Measurements from ENCODE around the gene MYT1. TPM values are rescaled to one million over a fixed set of nuclear protein-coding genes. Genes with fewer than 3 reads are reported as not detected.
A peak's percentile ranks its signal among the peaks of the same experiment; 100 is the strongest.

MYT1 gene
- total and polyA plus RNA-seq, 2 of the 8 experiments (the other 6 are each of a cell fraction or from before 2014, with no cell fraction given): 0.63 to 2.0 TPM

GRCh38 chr20:64165866-64166600, 1.8 kb downstream of the MYT1 start:
- no peak overlapping the region for H2BK12ac ChIP-seq (ENCODE audit: low read depth, low read length)
- no peak overlapping the region for H3K4me2 ChIP-seq (ENCODE audit: insufficient read depth in 1 of 2, low read depth in 2 of 2, low read length in 2 of 2)
- no peaks in the 10 kb centered on the region for H3K23me2 ChIP-seq (ENCODE audit: low read depth, low read length)
- no peaks in the 10 kb centered on the region for H3K36me3 ChIP-seq (ENCODE audit: control insufficient read depth in 2 of 4, insufficient read depth in 4 of 4, low read length in 3 of 4)
- H4K8ac ChIP-seq (ENCODE audit: extremely low read depth, insufficient read depth, low read length): no peak overlapping the region
- POLR2A ChIA-PET (ENCODE audit: partially characterized antibody): no interaction called here
- no peak overlapping the region for H2BK5ac ChIP-seq (ENCODE audit: low read depth, low read length)
- no peak overlapping the region for H4K91ac ChIP-seq (replicated peaks; ENCODE audit: insufficient read length, low read length)
- no peak for DNase-seq (ENCODE audit: low read depth in 1 of 2, low spot score in 2 of 2)
- no peak overlapping the region for H2BK120ac ChIP-seq (replicated peaks; ENCODE audit: low read depth, low read length)
- no peak overlapping the region for H3K9ac ChIP-seq (replicated peaks in 1 of 4; ENCODE audit: extremely low read depth in 1 of 4, low read depth in 3 of 4, low read length in 3 of 4)
- H4K20me1 ChIP-seq (replicated peaks in 1 of 2; ENCODE audit: control insufficient read depth in 1 of 2, insufficient read depth in 2 of 2, low read length in 2 of 2): peaks cover 0 to under 1% of the 10 kb centered on the region in 2 experiments
- no peak overlapping the region for H3K18ac ChIP-seq (ENCODE audit: extremely low read depth, low read length)
- no peak overlapping the region for H2BK20ac ChIP-seq (ENCODE audit: low read length)
- no peaks in the 10 kb centered on the region for H3K79me2 ChIP-seq (ENCODE audit: control insufficient read depth in 1 of 2, insufficient read depth in 2 of 2, low read length in 2 of 2)
- no peak for FAIRE-seq
- H2AFZ ChIP-seq (ENCODE audit: low read length): no peak overlapping the region
- H3K4ac ChIP-seq (replicated peaks; ENCODE audit: insufficient read length, low read depth, low read length): no peak overlapping the region
- no peak overlapping the region for H2AK5ac ChIP-seq (ENCODE audit: low read depth, low read length)
- no peak overlapping the region for H3K14ac ChIP-seq (ENCODE audit: insufficient read length)
- H4K5ac ChIP-seq (ENCODE audit: insufficient read length, low read depth, low read length): no peak overlapping the region
- H3K27me3 ChIP-seq (replicated peaks in 1 of 4; ENCODE audit: control insufficient read depth in 3 of 4, extremely low read depth in 1 of 4, insufficient read depth in 3 of 4, low read length in 3 of 4): peaks cover 4 to 7% (median 5%) of the 10 kb centered on the region in 4 experiments; a peak in 6 of 7 replicates
- no peak overlapping the region for H3K4me3 ChIP-seq (ENCODE audit: extremely low read depth in 1 of 4, insufficient read depth in 2 of 4, low read depth in 3 of 4, low read length in 4 of 4)
- H3K56ac ChIP-seq (replicated peaks; ENCODE audit: insufficient read length, low read depth, low read length): no peak overlapping the region
- CTCF ChIA-PET (ENCODE audit: partially characterized antibody): interaction anchor here (0.8 to 0.9 kb wide), 2 partner anchors 12 to 22 kb away, joined by 3 to 4 read pairs; no protein-coding TSS in a partner anchor
- WGBS, 2 experiments (ENCODE audit: extremely low coverage in 1 of 2, insufficient coverage in 1 of 2, insufficient read length in 1 of 2, insufficient replicate concordance in 2 of 2, low coverage in 1 of 2, low lambda C conversion rate in 2 of 2, missing lambda C conversion rate in 1 of 2): 81% methylated on average over 14 of the region's 14 CpGs; no CpG with 5 or more reads in 1 of the 2 experiments
- no peaks in the 10 kb centered on the region for H3K9me3 ChIP-seq (ENCODE audit: insufficient read depth in 2 of 2, low read depth in 1 of 2, low read length in 1 of 2)
- no peak overlapping the region for H3K27ac ChIP-seq (ENCODE audit: low read depth, low read length)
- H3K79me1 ChIP-seq (ENCODE audit: low read depth, low read length): no peaks in the 10 kb centered on the region
- no peak overlapping the region for H3K23ac ChIP-seq (ENCODE audit: insufficient read length)
- H2BK15ac ChIP-seq (ENCODE audit: low read length): peak overlapping the region; percentile 46; the same call in 1 of the 2 replicates
- H3K4me1 ChIP-seq (replicated peaks in 1 of 4; ENCODE audit: control insufficient read depth in 3 of 4, insufficient read depth in 4 of 4, low read length in 3 of 4): peaks cover 5 to 12% (median 6%) of the 10 kb centered on the region in 4 experiments; a peak in 5 of 7 replicates
- TF ChIP-seq PHF8 (conservative IDR thresholded peaks at IDR 0.05; ENCODE audit: low read depth, low read length): no peak
- no peak for TF ChIP-seq NANOG (IDR thresholded peaks at IDR 0.05; ENCODE audit: insufficient read depth, low read depth, low read length, poor library complexity, severe bottlenecking)
- TF ChIP-seq CTCF (IDR thresholded peaks at IDR 0.05; ENCODE audit: control extremely low read depth in 1 of 3, insufficient read depth in 1 of 3, low read depth in 1 of 3, low read length in 3 of 3): no peak
- no peak for TF ChIP-seq POU5F1 (IDR thresholded peaks at IDR 0.05; ENCODE audit: low read depth, low read length)
- no peak for TF ChIP-seq RAD21 (IDR thresholded peaks at IDR 0.05 in 1 of 2, conservative IDR thresholded peaks at IDR 0.05 in 1 of 2; ENCODE audit: low read depth in 2 of 2, low read length in 2 of 2)
- TF ChIP-seq BRCA1 (IDR thresholded peaks at IDR 0.05; ENCODE audit: low read depth, low read length): no peak
- no peak for TF ChIP-seq KDM5A (IDR thresholded peaks at IDR 0.05; ENCODE audit: low read length)
- no peak for TF ChIP-seq ASH2L (IDR thresholded peaks at IDR 0.05; ENCODE audit: low read length)
- TF ChIP-seq E2F6 (IDR thresholded peaks at IDR 0.05): no peak

Data from H1 (cell line).